Neural cell (in vitro differentiated cells): Measurements from ENCODE around the gene KRTAP19-6.

Experiments used
- EZH2 ChIP-seq: fragments of 200-600, 300-800 bp; shearing (Covaris generic), sonication (generic); IDR thresholded peaks from 2 replicates; pipeline ENCODE4 v1.6.1; 2014; ENCODE audit warnings: antibody characterized with exemption, low read length, borderline replicate concordance, mild to moderate bottlenecking; ENCODE audit not compliant: insufficient read depth, poor library complexity, severe bottlenecking
- POLR2AphosphoS5 ChIP-seq: IDR thresholded peaks from 2 replicates; pipeline ENCODE4 v1.6.1; 2012
- RAD21 ChIP-seq: fragments of 450-650 bp; conservative IDR thresholded peaks from 2 replicates; pipeline ENCODE4 v1.6.1; 2014; ENCODE audit warnings: antibody characterized with exemption, mild to moderate bottlenecking, moderate library complexity
- TF ChIP-seq, protein P1 (sequence below): fragments of 450-650 bp; IDR thresholded peaks from 2 replicates; pipeline ENCODE4 v1.5.1; 2014; ENCODE audit warnings: antibody characterized with exemption, mild to moderate bottlenecking, moderate library complexity; ENCODE audit not compliant: poor library complexity, severe bottlenecking

DNA sequence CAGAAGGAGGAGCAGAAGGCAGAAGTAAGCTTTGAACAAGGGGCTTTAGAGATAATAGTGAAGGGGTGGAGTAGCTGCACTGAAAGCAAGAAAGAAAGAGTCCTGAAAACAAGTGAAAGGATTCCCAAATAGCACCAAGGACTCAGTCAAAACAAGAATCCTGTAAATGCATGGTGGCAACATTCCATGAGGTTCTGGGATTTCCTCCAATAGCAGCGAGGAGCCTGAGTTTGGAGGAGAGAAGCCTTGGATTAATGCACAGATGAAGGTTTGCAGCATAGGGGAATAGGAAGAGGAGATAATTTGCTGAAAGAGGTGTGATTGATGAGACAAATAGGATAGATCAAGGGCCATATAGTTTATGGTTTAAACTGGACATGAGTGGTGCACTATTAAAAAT is 37.7 kb upstream of the KRTAP19-6 start:
- TF ChIP-seq, protein P1, sequence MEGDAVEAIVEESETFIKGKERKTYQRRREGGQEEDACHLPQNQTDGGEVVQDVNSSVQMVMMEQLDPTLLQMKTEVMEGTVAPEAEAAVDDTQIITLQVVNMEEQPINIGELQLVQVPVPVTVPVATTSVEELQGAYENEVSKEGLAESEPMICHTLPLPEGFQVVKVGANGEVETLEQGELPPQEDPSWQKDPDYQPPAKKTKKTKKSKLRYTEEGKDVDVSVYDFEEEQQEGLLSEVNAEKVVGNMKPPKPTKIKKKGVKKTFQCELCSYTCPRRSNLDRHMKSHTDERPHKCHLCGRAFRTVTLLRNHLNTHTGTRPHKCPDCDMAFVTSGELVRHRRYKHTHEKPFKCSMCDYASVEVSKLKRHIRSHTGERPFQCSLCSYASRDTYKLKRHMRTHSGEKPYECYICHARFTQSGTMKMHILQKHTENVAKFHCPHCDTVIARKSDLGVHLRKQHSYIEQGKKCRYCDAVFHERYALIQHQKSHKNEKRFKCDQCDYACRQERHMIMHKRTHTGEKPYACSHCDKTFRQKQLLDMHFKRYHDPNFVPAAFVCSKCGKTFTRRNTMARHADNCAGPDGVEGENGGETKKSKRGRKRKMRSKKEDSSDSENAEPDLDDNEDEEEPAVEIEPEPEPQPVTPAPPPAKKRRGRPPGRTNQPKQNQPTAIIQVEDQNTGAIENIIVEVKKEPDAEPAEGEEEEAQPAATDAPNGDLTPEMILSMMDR, result no peak
- no peak for TF ChIP-seq EZH2
- TF ChIP-seq POLR2AphosphoS5, result no peak
- no peak for TF ChIP-seq RAD21
